B cell (primary cell): ENCODE measurements around the gene WDR11. TPM values are rescaled to one million over a fixed set of nuclear protein-coding genes. Genes with fewer than 3 reads are reported as not detected.

Experiments
- ATAC-seq: fragments of 200-7000 bp; cut with Tn5 transposase; one replicate; pipeline ENCODE4 v1.10.0; 2021; ENCODE audit warnings: low read depth, mild to moderate bottlenecking, moderate number of reproducible peaks, moderate library complexity
- CTCF ChIA-PET: fragments of 350-600 bp; sonication (Branson Sonifier 250); formaldehyde crosslinking; loops from one replicate; lab custom pipeline; 2021; ENCODE audit warnings: antibody characterized with exemption, inconsistent platforms; lab: Charles Lee
- POLR2A ChIA-PET: fragments of 350-600 bp; sonication (Branson Sonifier 250); formaldehyde crosslinking; loops from one replicate; lab custom pipeline; 2021; ENCODE audit warnings: antibody characterized with exemption; lab: Charles Lee
- DNase-seq: peaks from one replicate; pipeline ENCODE4 v3.0.0; 2013
- H2AFZ ChIP-seq: 2 replicates; pipeline ENCODE4 v1.6.1; 2012; ENCODE audit warnings: mild to moderate bottlenecking, low read depth, low read length; ENCODE audit not compliant: insufficient read depth, poor library complexity, severe bottlenecking
- H3K27ac ChIP-seq, 2 donors: 1 replicate in 1 of 2; 2 replicates in 1 of 2; pipeline ENCODE4 v1.5.1; 2012 to 2013; ENCODE audit warnings: low read length in 2 of 2, mild to moderate bottlenecking in 2 of 2, moderate library complexity in 1 of 2
- H3K27me3 ChIP-seq, 4 experiments: fragments of 200-600 bp in 1 of 4; sonication (generic) in 1 of 4; replicated peaks in 1 of 4; 1 replicate in 2 of 4; 2 replicates in 2 of 4; pipeline versions ENCODE4 v1.6.1 to v1.7.0; 2013 to 2016; ENCODE audit warnings: low read length in 3 of 4, mild to moderate bottlenecking in 2 of 4, mixed read lengths in 1 of 4, moderate library complexity in 1 of 4; ENCODE audit not compliant: insufficient read depth in 4 of 4, control insufficient read depth in 3 of 4; ENCODE audit errors: control extremely low read depth in 1 of 4
- H3K36me3 ChIP-seq, 2 experiments: replicated peaks in 1 of 2; 1 replicate in 1 of 2; 2 replicates in 1 of 2; pipeline versions ENCODE4 v1.6.1 to v1.7.1; 2013; ENCODE audit warnings: low read length in 1 of 2; ENCODE audit not compliant: insufficient read depth in 2 of 2, control insufficient read depth in 1 of 2; ENCODE audit errors: control extremely low read depth in 1 of 2, extremely low read depth in 1 of 2
- H3K4me1 ChIP-seq, 2 donors: fragments of 200-600 bp in 1 of 2; sonication (generic) in 1 of 2; 1 replicate in 1 of 2; 2 replicates in 1 of 2; pipeline versions ENCODE4 v1.5.1 to v1.6.1; 2013 to 2017; ENCODE audit warnings: low read length in 2 of 2; ENCODE audit not compliant: control insufficient read depth in 2 of 2, insufficient read depth in 2 of 2
- H3K4me2 ChIP-seq: replicated peaks from 2 replicates; pipeline ENCODE3; 2012; ENCODE audit warnings: mild to moderate bottlenecking, low read depth, low read length; ENCODE audit not compliant: poor library complexity, severe bottlenecking
- H3K4me3 ChIP-seq, 5 experiments: fragments of 200-600 bp in 1 of 5; sonication (generic) in 1 of 5; 1 replicate in 3 of 5; 2 replicates in 2 of 5; pipeline versions ENCODE4 v1.5.1 to v1.7.0; 2011 to 2016; ENCODE audit warnings: low read length in 4 of 5, mild to moderate bottlenecking in 4 of 5, low read depth in 2 of 5, control low read depth in 1 of 5, moderate library complexity in 1 of 5; ENCODE audit not compliant: insufficient read depth in 1 of 5; ENCODE audit errors: control extremely low read depth in 1 of 5, extremely low read depth in 1 of 5
- H3K79me2 ChIP-seq: fragments of 200-600 bp; sonication (generic); one replicate; pipeline ENCODE4 v1.6.0; 2016; ENCODE audit warnings: low read length; ENCODE audit not compliant: control insufficient read depth, insufficient read depth
- H3K9ac ChIP-seq: fragments of 200-600 bp; sonication (generic); 2 replicates; pipeline ENCODE4 v1.6.1; 2017; ENCODE audit warnings: mild to moderate bottlenecking, low read length, moderate library complexity
- H3K9me3 ChIP-seq, 3 donors: one replicate each; pipeline versions ENCODE4 v1.6.1 to v1.7.1; 2013; ENCODE audit warnings: low read length in 2 of 3; ENCODE audit not compliant: control insufficient read depth in 2 of 3, insufficient read depth in 1 of 3; ENCODE audit errors: control extremely low read depth in 1 of 3
- H4K20me1 ChIP-seq: 2 replicates; pipeline ENCODE4 v1.6.0; 2012; ENCODE audit warnings: mild to moderate bottlenecking, low read length; ENCODE audit not compliant: insufficient read depth, control insufficient read depth, poor library complexity, severe bottlenecking
- H3K27ac Mint-ChIP-seq: one replicate; pipeline ENCODE4 v1.8.0; 2021; ENCODE audit warnings: mixed read lengths
- H3K27me3 Mint-ChIP-seq: one replicate; pipeline ENCODE4 v1.8.0; 2021; ENCODE audit warnings: mixed read lengths
- H3K4me1 Mint-ChIP-seq: one replicate; pipeline ENCODE4 v1.8.0; 2021; ENCODE audit warnings: mixed read lengths
- H3K4me3 Mint-ChIP-seq: one replicate; pipeline ENCODE4 v1.8.0; 2021; ENCODE audit warnings: mixed read lengths
- H3K9me3 Mint-ChIP-seq: one replicate; pipeline ENCODE4 v1.8.0; 2022; ENCODE audit warnings: mixed read lengths; ENCODE audit not compliant: insufficient read depth
- EZH2 ChIP-seq: IDR thresholded peaks from 2 replicates; pipeline ENCODE4 v1.6.1; 2012; ENCODE audit warnings: borderline replicate concordance, low read depth, mild to moderate bottlenecking, moderate library complexity, low read length; ENCODE audit not compliant: insufficient read depth, poor library complexity, severe bottlenecking
- WGBS: methylation state at CpG from one replicate; pipeline ENCODE4 v1.1.5; 2013; ENCODE audit warnings: missing lambda C conversion rate; ENCODE audit not compliant: insufficient coverage; 5-methylcytosine and 5-hydroxymethylcytosine counted together
- intact Hi-C: fragments of 100-400 bp; cut with micrococcal nuclease; formaldehyde crosslinking; loops from one replicate; pipeline ENCODE4 v1.10.0; 2022
- polyA plus RNA-seq: library from polyadenylated mRNA; depleted of rRNA; stranded (reverse); fragments of >200 nt; gene quantifications from 2 replicates; pipeline ENCODE4 v1.2.3, GENCODE V29; 2012
- total RNA-seq, 2 donors: library from RNA; stranded (reverse); fragments of 120-200 nt in 1 of 2; gene quantifications; 1 replicate in 1 of 2; 2 replicates in 1 of 2; pipeline versions ENCODE4 v1.2.3 to v1.2.4, GENCODE V29; 2013 to 2022
- TF ChIP-seq, protein P1 (sequence below): fragments of 200-600 bp; IDR thresholded peaks from one replicate; pipeline ENCODE4 v1.8.0; 2022; ENCODE audit warnings: antibody characterized with exemption, mild to moderate bottlenecking

Gene WDR11
- total and polyA plus RNA-seq, 2 donors (not counting 1 experiment from before 2014, with no cell fraction given), result 94.4 to 230 TPM

DNA sequence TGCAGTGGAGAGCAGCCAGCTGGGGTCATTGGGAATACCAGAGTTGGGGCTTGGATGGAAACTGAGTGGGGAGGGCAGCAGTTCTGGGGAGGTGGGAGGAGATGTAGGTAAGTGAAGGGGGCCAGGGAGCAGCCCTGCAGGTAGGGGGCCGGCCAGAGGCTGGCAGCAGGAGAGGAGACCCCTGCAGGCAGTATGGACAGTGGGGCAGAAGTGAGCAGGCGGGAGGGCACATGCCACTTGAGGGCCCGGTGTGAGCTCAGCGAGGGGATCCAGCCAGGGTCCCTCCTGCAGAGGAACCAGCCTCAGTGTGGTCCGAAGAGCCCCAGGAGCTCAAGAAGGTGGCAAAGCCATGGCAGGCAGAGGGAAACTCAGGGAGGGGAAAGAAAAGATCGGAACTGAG, 75.4 kb downstream of the WDR11 start:
- Histone ChIP-seq H3K4me2 (no peak overlapping the region), H2AFZ (no peak overlapping the region), H3K4me1 (no peaks in the 10 kb centered on the region), H3K9me3 (peaks cover 0 to 13% (median 0%) of the 10 kb centered on the region in 3 donors), H3K4me3 (no peak overlapping the region), H3K27ac (no peak overlapping the region), H3K27me3 (no peaks in the 10 kb centered on the region), H4K20me1 (no peaks in the 10 kb centered on the region), H3K79me2 (no peaks in the 10 kb centered on the region), H3K36me3 (no peaks in the 10 kb centered on the region), H3K9ac (no peak overlapping the region)
- ChIA-PET CTCF (interaction anchor here (1.0 kb wide), 1 partner anchor 17 kb away, joined by 5 read pairs; no protein-coding TSS in a partner anchor), POLR2A (no interaction called here)
- DNase-seq (no peak), ATAC-seq (no peak)
- no peak overlapping the region for H3K4me3 Mint-ChIP-seq
- no peak overlapping the region for H3K27ac Mint-ChIP-seq
- H3K9me3 Mint-ChIP-seq, result no peaks in the 10 kb centered on the region
- peaks cover 3% of the 10 kb centered on the region for H3K27me3 Mint-ChIP-seq
- no peaks in the 10 kb centered on the region for H3K4me1 Mint-ChIP-seq
- TF ChIP-seq, protein P1, sequence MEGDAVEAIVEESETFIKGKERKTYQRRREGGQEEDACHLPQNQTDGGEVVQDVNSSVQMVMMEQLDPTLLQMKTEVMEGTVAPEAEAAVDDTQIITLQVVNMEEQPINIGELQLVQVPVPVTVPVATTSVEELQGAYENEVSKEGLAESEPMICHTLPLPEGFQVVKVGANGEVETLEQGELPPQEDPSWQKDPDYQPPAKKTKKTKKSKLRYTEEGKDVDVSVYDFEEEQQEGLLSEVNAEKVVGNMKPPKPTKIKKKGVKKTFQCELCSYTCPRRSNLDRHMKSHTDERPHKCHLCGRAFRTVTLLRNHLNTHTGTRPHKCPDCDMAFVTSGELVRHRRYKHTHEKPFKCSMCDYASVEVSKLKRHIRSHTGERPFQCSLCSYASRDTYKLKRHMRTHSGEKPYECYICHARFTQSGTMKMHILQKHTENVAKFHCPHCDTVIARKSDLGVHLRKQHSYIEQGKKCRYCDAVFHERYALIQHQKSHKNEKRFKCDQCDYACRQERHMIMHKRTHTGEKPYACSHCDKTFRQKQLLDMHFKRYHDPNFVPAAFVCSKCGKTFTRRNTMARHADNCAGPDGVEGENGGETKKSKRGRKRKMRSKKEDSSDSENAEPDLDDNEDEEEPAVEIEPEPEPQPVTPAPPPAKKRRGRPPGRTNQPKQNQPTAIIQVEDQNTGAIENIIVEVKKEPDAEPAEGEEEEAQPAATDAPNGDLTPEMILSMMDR, result no peak
- no peak for TF ChIP-seq EZH2
- WGBS, result 90% methylated on average over 6 of the region's 6 CpGs
- intact Hi-C loops, result no loop called here

DNA sequence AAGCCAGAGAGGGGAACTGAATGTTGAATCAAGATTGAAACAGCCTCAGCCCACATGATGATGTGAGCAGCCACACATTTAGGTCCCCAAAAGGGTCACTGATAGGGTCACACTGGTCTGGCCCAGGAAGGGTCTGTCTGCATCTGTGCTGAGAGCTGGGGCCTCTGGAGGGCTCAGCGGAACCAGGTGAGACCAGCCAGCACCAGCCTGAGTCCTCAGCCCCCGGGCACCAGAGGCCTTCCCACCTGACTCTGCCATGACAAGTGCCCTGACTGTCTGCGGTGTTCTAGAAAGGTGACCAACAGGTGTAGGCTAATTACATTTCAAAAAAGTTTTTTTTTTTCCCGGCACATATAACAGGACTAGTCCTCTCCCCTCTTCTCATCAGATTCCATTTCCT, 76.2 kb downstream of the WDR11 start:
- Mint-ChIP-seq H3K27me3 (peaks cover 3% of the 10 kb centered on the region), H3K9me3 (no peaks in the 10 kb centered on the region), H3K4me3 (no peak overlapping the region), H3K4me1 (no peaks in the 10 kb centered on the region), H3K27ac (no peak overlapping the region)
- H3K27ac ChIP-seq, result no peak overlapping the region
- H3K79me2 ChIP-seq, result no peaks in the 10 kb centered on the region
- no peak overlapping the region for H2AFZ ChIP-seq
- intact Hi-C loops, result no loop called here
- ATAC-seq (no peak), DNase-seq (no peak)
- TF ChIP-seq, protein P1, result no peak
- TF ChIP-seq EZH2, result no peak
- H3K4me3 ChIP-seq, result no peak overlapping the region
- ChIA-PET CTCF (no interaction called here), POLR2A (no interaction called here)
- H3K36me3 ChIP-seq, result no peaks in the 10 kb centered on the region
- peaks cover 0 to 12% (median 0%) of the 10 kb centered on the region in 3 donors for H3K9me3 ChIP-seq
- H3K27me3 ChIP-seq, result no peaks in the 10 kb centered on the region
- H4K20me1 ChIP-seq, result no peaks in the 10 kb centered on the region
- H3K4me1 ChIP-seq, result no peaks in the 10 kb centered on the region
- WGBS, result 79% methylated on average over 2 of the region's 4 CpGs
- no peak overlapping the region for H3K4me2 ChIP-seq
- H3K9ac ChIP-seq, result no peak overlapping the region
